Fibroblast of lung (primary cell): ENCODE data around the gene COL27A1. TPM values are rescaled to one million over a fixed set of nuclear protein-coding genes. Genes with fewer than 3 reads are reported as not detected.
A peak's percentile ranks its signal among the peaks of the same experiment; 100 is the strongest.

Source experiments
- DNase-seq, 2 donors: peaks; one replicate each; pipeline versions ENCODE4 v3.0.0 to v3.0.0-alpha.2; 2010; ENCODE audit warnings: low read depth in 2 of 2
- H2AFZ ChIP-seq: 2 replicates; pipeline ENCODE4 v1.5.1; 2012; ENCODE audit warnings: low read length, control low read depth, inconsistent platforms
- H3K27ac ChIP-seq: 2 replicates; pipeline ENCODE4 v1.5.1; 2011; ENCODE audit warnings: low read length, control low read depth; ENCODE audit not compliant: insufficient read depth
- H3K27me3 ChIP-seq: 2 replicates; pipeline ENCODE4 v1.5.1; 2011; ENCODE audit warnings: mild to moderate bottlenecking, low read length; ENCODE audit not compliant: control insufficient read depth, insufficient read depth
- H3K36me3 ChIP-seq: 2 replicates; pipeline ENCODE4 v1.5.1; 2011; ENCODE audit warnings: low read length; ENCODE audit not compliant: control insufficient read depth, insufficient read depth
- H3K4me1 ChIP-seq: 2 replicates; pipeline ENCODE4 v1.5.1; 2011; ENCODE audit warnings: low read length; ENCODE audit not compliant: control insufficient read depth, insufficient read depth; ENCODE audit errors: extremely low read depth
- H3K4me2 ChIP-seq: 2 replicates; pipeline ENCODE4 v1.5.1; 2011; ENCODE audit warnings: low read length, control low read depth; ENCODE audit not compliant: insufficient read depth; ENCODE audit errors: extremely low read depth
- H3K4me3 ChIP-seq, 4 experiments: fragments of 200-600 bp in 1 of 4; sonication (generic) in 1 of 4; replicated peaks in 1 of 4; 2 replicates each; pipeline ENCODE4 v1.5.1; 2011 to 2016; ENCODE audit warnings: low read length in 4 of 4, low read depth in 3 of 4, mild to moderate bottlenecking in 3 of 4, control low read depth in 2 of 4, inconsistent platforms in 1 of 4, mixed read lengths in 1 of 4; ENCODE audit not compliant: insufficient read depth in 1 of 4; ENCODE audit errors: control extremely low read depth in 1 of 4
- H3K79me2 ChIP-seq: 2 replicates; pipeline ENCODE4 v1.5.1; 2012; ENCODE audit warnings: mild to moderate bottlenecking, low read length, inconsistent platforms; ENCODE audit not compliant: control insufficient read depth, insufficient read depth
- H3K9ac ChIP-seq: 2 replicates; pipeline ENCODE4 v1.5.1; 2011; ENCODE audit warnings: mild to moderate bottlenecking, low read length, control low read depth; ENCODE audit not compliant: insufficient read depth
- H3K9me3 ChIP-seq: 2 replicates; pipeline ENCODE4 v1.5.1; 2012; ENCODE audit warnings: low read depth, low read length; ENCODE audit not compliant: control insufficient read depth, insufficient read depth
- H4K20me1 ChIP-seq: 2 replicates; pipeline ENCODE4 v1.5.1; 2011; ENCODE audit warnings: low read length; ENCODE audit not compliant: control insufficient read depth, insufficient read depth; ENCODE audit errors: extremely low read depth
- CTCF ChIP-seq, 2 donors: IDR thresholded peaks in 1 of 2; conservative IDR thresholded peaks in 1 of 2; 1 replicate in 1 of 2; 2 replicates in 1 of 2; pipeline ENCODE4 v1.5.1; 2011 to 2012; ENCODE audit warnings: low read length in 2 of 2, control low read depth in 1 of 2, inconsistent platforms in 1 of 2, low read depth in 1 of 2, mild to moderate bottlenecking in 1 of 2
- EZH2 ChIP-seq: IDR thresholded peaks from 2 replicates; pipeline ENCODE4 v1.5.1; 2012; ENCODE audit warnings: low read length, control low read depth, mild to moderate bottlenecking; ENCODE audit errors: missing control alignments
- polyA plus RNA-seq, 2 donors: library from polyadenylated mRNA; depleted of rRNA in 1 of 2; stranded (reverse) in 1 of 2; unstranded in 1 of 2; fragments of >200 nt; gene quantifications; 2 replicates each; pipeline ENCODE4 v1.2.1, GENCODE V29; 2011 to 2012; ENCODE audit warnings: missing spikeins in 1 of 2
- total RNA-seq: library from RNA; depleted of rRNA; stranded (reverse); fragments of >200 nt; gene quantifications from 2 replicates; pipeline ENCODE4 v1.2.1, GENCODE V29; 2014

The COL27A1 gene
- total and polyA plus RNA-seq, 2 donors (not counting 1 experiment from before 2014, with no cell fraction given): 2.4 to 5.4 TPM

- Histone ChIP-seq H3K9ac (no peak overlapping the region), H3K9me3 (no peaks in the 10 kb centered on the region), H3K27ac (no peak overlapping the region), H2AFZ (no peak overlapping the region), H3K4me3 (no peak overlapping the region), H3K4me1 (peaks cover 20% of the 10 kb centered on the region), H3K36me3 (no peaks in the 10 kb centered on the region), H4K20me1 (no peaks in the 10 kb centered on the region), H3K27me3 (no peaks in the 10 kb centered on the region), H3K79me2 (no peaks in the 10 kb centered on the region), H3K4me2 (no peak overlapping the region)
- peak; percentile 84 to 91 for DNase-seq
- TF ChIP-seq EZH2 (no peak), CTCF (conservative IDR thresholded peaks at IDR 0.05 in 1 of 2, IDR thresholded peaks at IDR 0.05 in 1 of 2; ENCODE audit: low read depth in 1 of 2, low read length in 2 of 2) (no peak)
Measured at GRCh38 chr9:114282926-114283325, 127.6 kb downstream of the COL27A1 start.

- Histone ChIP-seq H2AFZ (no peak overlapping the region), H4K20me1 (no peaks in the 10 kb centered on the region), H3K4me1 (peaks cover 23% of the 10 kb centered on the region), H3K27me3 (no peaks in the 10 kb centered on the region), H3K27ac (no peak overlapping the region), H3K4me3 (no peak overlapping the region), H3K9ac (no peak overlapping the region), H3K36me3 (no peaks in the 10 kb centered on the region), H3K4me2 (no peak overlapping the region), H3K9me3 (no peaks in the 10 kb centered on the region), H3K79me2 (no peaks in the 10 kb centered on the region)
- DNase-seq: no peak
- TF ChIP-seq EZH2: no peak
- no peak for TF ChIP-seq CTCF (conservative IDR thresholded peaks at IDR 0.05 in 1 of 2, IDR thresholded peaks at IDR 0.05 in 1 of 2; ENCODE audit: low read depth in 1 of 2, low read length in 2 of 2)
Measured at GRCh38 chr9:114283551-114284111, 128.3 kb downstream of the COL27A1 start.

- DNase-seq: no peak
- peaks cover 21% of the 10 kb centered on the region for H3K4me1 ChIP-seq
- no peaks in the 10 kb centered on the region for H3K9me3 ChIP-seq
- H3K4me3 ChIP-seq: no peak overlapping the region
- TF ChIP-seq CTCF (conservative IDR thresholded peaks at IDR 0.05 in 1 of 2, IDR thresholded peaks at IDR 0.05 in 1 of 2; ENCODE audit: low read depth in 1 of 2, low read length in 2 of 2) (no peak), EZH2 (no peak)
- no peaks in the 10 kb centered on the region for H4K20me1 ChIP-seq
- no peaks in the 10 kb centered on the region for H3K27me3 ChIP-seq
- H3K4me2 ChIP-seq: no peak overlapping the region
- no peaks in the 10 kb centered on the region for H3K79me2 ChIP-seq
- no peak overlapping the region for H3K27ac ChIP-seq
- no peak overlapping the region for H2AFZ ChIP-seq
- no peaks in the 10 kb centered on the region for H3K36me3 ChIP-seq
- no peak overlapping the region for H3K9ac ChIP-seq
Measured at GRCh38 chr9:114284316-114285060, 129.2 kb downstream of the COL27A1 start.
